Upper lobe of left lung (tissue), 6 donors: ENCODE measurements around the gene TBC1D16. TPM values are rescaled to one million over a fixed set of nuclear protein-coding genes. Genes with fewer than 3 reads are reported as not detected.

Experiments
- ATAC-seq, 2 donors: fragments of 200-7000 bp; cut with Tn5 transposase; one replicate each; pipeline ENCODE4 v1.9.1; 2022; ENCODE audit warnings: mild to moderate bottlenecking in 2 of 2, moderate library complexity in 2 of 2; ENCODE audit not compliant: low FRiP score in 2 of 2
- DNase-seq, 2 donors: peaks; one replicate each; pipeline ENCODE4 v3.0.0-alpha.2; 2019 to 2020
- H3K27ac ChIP-seq, 4 donors: fragments of 200-600 bp; sonication (generic); one replicate each; pipeline ENCODE4 v1.5.1; 2016 to 2019
- H3K27me3 ChIP-seq, 4 donors: fragments of 200-600 bp; sonication (generic); one replicate each; pipeline ENCODE4 v1.5.1; 2017 to 2019
- H3K36me3 ChIP-seq, 4 donors: fragments of 200-600 bp; sonication (generic); one replicate each; pipeline ENCODE4 v1.5.1; 2016 to 2019
- H3K4me1 ChIP-seq, 4 donors: fragments of 200-600 bp; sonication (generic); one replicate each; pipeline ENCODE4 v1.5.1; 2018 to 2019
- H3K4me3 ChIP-seq, 4 donors: fragments of 200-600 bp; sonication (generic); one replicate each; pipeline ENCODE4 v1.5.1; 2017 to 2019; ENCODE audit warnings: mild to moderate bottlenecking in 2 of 4, moderate library complexity in 1 of 4
- H3K9me3 ChIP-seq, 4 donors: fragments of 200-600 bp; sonication (generic); one replicate each; pipeline ENCODE4 v1.5.1; 2018 to 2019
- EP300 ChIP-seq, 4 donors: sonication (generic); formaldehyde crosslinking; IDR thresholded peaks; one replicate each; pipeline ENCODE4 v1.5.1; 2017; ENCODE audit warnings: antibody characterized with exemption in 4 of 4, control low read depth in 2 of 4
- POLR2A ChIP-seq, 4 donors: fragments of 450-650 bp; IDR thresholded peaks; one replicate each; pipeline ENCODE4 v1.5.1; 2016 to 2017; ENCODE audit warnings: antibody characterized with exemption in 4 of 4, mild to moderate bottlenecking in 2 of 4
- POLR2AphosphoS5 ChIP-seq, 2 donors: sonication (generic); formaldehyde crosslinking; IDR thresholded peaks; one replicate each; pipeline ENCODE4 v1.5.1; 2017; ENCODE audit warnings: antibody characterized with exemption in 2 of 2
- WGBS, 2 donors: methylation state at CpG; one replicate each; pipeline ENCODE4 v1.1.5; 2017 to 2018; 5-methylcytosine and 5-hydroxymethylcytosine counted together
- total RNA-seq, 6 donors: library from RNA; depleted of rRNA in 4 of 6; stranded (reverse); fragments of >200 nt in 4 of 6; gene quantifications; one replicate each; pipeline versions ENCODE4 v1.1.0 to v1.2.1, GENCODE V29; 2016 to 2021
- TF ChIP-seq, protein P1 (sequence below), 6 experiments: fragments of 450-650 bp in 4 of 6; fragments of 200-600 bp in 2 of 6; sonication (generic) in 2 of 6; IDR thresholded peaks; one replicate each; pipeline ENCODE4 v1.5.1; 2016 to 2019; ENCODE audit warnings: antibody characterized with exemption in 6 of 6
- donor health status: DM: no; HTN: no; CAD: no; lungs with moderate emphysema.
- donor health status: DM: no; HTN: yes; CAD: no; lungs with severe emphysema.

The TBC1D16 gene
- total RNA-seq, 6 donors from 2014 or later, result 15.6 to 60.8 (median 24.1) TPM

DNA sequence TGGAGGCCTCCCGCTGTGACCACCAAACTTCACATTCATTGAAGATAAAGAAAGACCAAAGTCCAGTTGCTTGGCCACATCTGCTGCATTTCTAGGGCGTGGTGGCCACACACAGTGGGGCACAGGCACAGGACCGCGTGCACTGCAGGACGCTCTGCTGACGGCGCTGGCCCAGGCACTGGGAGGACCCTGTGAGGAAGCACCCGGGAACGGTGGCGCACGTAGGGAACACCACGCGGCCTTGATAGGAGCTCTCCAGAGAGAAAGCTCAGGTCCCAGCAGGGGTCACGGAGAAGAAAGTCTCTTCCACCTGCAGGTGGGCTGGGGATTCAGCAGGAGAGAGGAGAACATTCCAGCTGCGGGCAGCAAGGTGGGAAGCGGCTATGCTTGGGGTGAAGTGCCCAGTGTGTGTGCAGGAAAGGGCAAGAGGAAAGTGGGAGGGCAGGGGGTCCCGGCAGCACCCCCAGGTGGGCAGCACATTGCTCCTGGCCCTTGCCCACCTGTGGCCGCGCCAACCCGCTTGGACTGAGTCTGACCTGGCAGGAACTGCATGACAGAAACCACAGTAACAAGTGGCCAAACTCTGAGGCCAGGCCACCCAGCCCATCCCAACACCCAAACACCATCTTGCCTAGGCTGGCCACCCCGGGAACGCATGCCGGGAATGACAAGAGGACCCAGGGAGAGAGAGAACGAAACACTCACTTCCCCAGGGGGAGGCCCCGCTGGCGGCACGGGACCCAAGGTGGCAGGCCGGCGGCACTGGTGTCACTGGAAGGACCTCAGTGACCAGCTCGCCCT is 32.8 kb downstream of the TBC1D16 start:
- Histone ChIP-seq H3K36me3 (peaks cover 0 to 10% (median 3%) of the 10 kb centered on the region in 4 donors), H3K9me3 (no peaks in the 10 kb centered on the region), H3K4me3 (no peak overlapping the region), H3K27ac (no peak overlapping the region), H3K4me1 (peaks cover 3 to 8% (median 7%) of the 10 kb centered on the region in 4 donors), H3K27me3 (no peaks in the 10 kb centered on the region)
- no peak for ATAC-seq
- WGBS, 2 donors, result 92 to 93% methylated on average over 30 of the region's 30 CpGs
- TF ChIP-seq POLR2AphosphoS5 (IDR thresholded peaks at IDR 0.05), result no peak
- TF ChIP-seq, protein P1, sequence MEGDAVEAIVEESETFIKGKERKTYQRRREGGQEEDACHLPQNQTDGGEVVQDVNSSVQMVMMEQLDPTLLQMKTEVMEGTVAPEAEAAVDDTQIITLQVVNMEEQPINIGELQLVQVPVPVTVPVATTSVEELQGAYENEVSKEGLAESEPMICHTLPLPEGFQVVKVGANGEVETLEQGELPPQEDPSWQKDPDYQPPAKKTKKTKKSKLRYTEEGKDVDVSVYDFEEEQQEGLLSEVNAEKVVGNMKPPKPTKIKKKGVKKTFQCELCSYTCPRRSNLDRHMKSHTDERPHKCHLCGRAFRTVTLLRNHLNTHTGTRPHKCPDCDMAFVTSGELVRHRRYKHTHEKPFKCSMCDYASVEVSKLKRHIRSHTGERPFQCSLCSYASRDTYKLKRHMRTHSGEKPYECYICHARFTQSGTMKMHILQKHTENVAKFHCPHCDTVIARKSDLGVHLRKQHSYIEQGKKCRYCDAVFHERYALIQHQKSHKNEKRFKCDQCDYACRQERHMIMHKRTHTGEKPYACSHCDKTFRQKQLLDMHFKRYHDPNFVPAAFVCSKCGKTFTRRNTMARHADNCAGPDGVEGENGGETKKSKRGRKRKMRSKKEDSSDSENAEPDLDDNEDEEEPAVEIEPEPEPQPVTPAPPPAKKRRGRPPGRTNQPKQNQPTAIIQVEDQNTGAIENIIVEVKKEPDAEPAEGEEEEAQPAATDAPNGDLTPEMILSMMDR (IDR thresholded peaks at IDR 0.05), result no peak
- TF ChIP-seq EP300 (IDR thresholded peaks at IDR 0.05), result no peak
- TF ChIP-seq POLR2A (IDR thresholded peaks at IDR 0.05), result no peak
- DNase-seq, result peak in 1 of 2 donors; percentile 75

DNA sequence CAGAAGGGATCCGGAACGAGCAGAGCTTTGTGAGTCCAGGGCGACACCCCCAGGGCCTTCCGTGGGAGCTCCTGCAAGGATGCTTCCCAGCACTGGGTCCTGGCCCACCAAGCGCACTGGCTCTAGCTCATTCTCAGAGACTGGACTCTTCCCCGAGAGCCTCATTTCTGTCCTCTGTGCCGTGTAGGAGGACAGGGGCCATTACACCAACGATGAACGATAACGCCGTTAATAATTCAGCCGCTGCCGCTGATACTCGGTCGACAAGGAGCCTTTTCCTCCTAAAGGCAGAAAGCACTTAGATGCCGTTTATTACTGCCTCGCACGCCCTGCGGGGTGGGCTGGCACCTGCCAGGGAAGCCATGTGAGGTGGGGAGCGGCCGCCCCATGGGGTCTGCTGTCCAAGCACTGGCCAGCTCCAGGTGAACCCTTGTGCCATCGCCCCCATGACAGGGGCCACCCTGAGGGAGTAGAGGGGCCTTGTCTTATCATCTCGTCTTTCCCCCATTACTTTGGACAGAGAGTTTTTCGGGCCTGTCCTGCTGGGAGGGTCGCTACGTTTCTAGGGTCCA is 33.5 kb downstream of the TBC1D16 start:
- WGBS, 2 donors, result 93 to 95% methylated on average over 26 of the region's 26 CpGs
- Histone ChIP-seq H3K4me3 (no peak overlapping the region), H3K36me3 (peaks cover 0 to 10% (median 2%) of the 10 kb centered on the region in 4 donors), H3K27ac (no peak overlapping the region), H3K4me1 (peaks cover 6 to 14% (median 9%) of the 10 kb centered on the region in 4 donors), H3K27me3 (no peaks in the 10 kb centered on the region), H3K9me3 (no peaks in the 10 kb centered on the region)
- DNase-seq (no peak), ATAC-seq (no peak)
- TF ChIP-seq EP300 (IDR thresholded peaks at IDR 0.05) (no peak), POLR2A (IDR thresholded peaks at IDR 0.05) (no peak), POLR2AphosphoS5 (IDR thresholded peaks at IDR 0.05) (no peak)
- TF ChIP-seq, protein P1 (IDR thresholded peaks at IDR 0.05), result no peak

DNA sequence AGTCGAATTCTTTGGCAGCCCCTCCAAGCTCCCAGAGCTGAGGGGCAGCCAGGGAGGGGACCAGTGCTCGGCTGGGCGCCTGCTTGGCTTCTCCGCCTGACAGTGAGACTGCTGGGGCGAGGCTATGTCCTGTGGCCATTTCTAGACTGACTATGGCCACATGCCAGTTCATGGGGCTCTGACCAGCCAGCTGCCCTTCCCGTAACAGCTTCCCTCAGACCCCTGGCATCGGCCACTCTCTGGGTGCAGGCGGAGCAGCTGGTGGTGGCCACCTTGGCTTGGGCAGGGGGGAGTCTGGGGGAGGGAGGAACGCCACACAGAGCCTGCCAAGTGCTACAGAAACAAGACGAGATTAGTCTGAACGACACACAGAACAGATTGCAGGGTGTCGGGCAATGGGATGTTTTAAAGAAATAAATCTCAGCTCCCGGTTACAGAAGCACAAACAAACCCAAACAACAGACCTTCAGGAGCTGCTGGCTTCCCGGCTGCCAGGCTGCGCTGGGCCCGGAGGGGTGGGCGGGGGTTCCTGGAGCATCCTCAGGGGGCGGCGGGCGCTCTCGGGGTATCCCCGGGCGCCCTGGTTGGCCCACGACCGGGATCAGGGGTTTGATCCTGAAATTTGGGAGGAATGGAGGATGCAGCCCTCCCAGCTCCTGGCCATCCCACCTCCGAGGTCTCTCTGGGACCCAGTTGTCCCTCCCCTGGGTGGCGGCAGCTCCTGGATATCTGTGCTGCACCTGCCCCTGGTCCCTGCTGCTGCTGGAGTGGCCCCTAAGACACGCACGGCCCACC is 34.5 kb downstream of the TBC1D16 start:
- H3K4me3 ChIP-seq, result no peak overlapping the region
- 93 to 95% methylated on average over 12 to 24 of the region's 29 CpGs for WGBS, 2 donors
- TF ChIP-seq EP300 (IDR thresholded peaks at IDR 0.05) (no peak), POLR2AphosphoS5 (IDR thresholded peaks at IDR 0.05) (no peak), POLR2A (IDR thresholded peaks at IDR 0.05) (no peak)
- TF ChIP-seq, protein P1 (IDR thresholded peaks at IDR 0.05), result no peak

DNA sequence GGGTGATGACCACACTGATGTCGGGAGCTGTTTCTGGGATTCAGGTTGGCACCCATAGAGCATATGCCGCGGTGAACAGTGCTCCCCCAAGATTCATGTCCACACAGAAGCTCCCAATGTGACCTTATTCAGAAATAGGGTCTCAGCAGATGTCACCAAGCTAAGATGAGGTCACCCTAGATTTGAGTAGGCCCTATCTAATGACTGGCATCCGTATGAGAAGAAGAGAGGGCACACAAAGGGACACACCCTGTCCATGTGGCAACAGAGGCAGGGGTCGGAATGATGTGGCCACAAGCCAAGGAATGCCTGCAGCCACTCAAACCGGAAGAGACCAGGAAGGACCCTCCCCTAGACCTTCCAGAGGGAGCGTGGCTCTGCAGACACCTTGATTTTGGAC is 35.5 kb downstream of the TBC1D16 start:
- no peaks in the 10 kb centered on the region for H3K27me3 ChIP-seq
- H3K27ac ChIP-seq, result no peak overlapping the region
- TF ChIP-seq POLR2A (IDR thresholded peaks at IDR 0.05) (no peak), POLR2AphosphoS5 (IDR thresholded peaks at IDR 0.05) (no peak), EP300 (IDR thresholded peaks at IDR 0.05) (no peak)
- TF ChIP-seq, protein P1 (IDR thresholded peaks at IDR 0.05), result no peak
- peaks cover 0 to 14% (median 6%) of the 10 kb centered on the region in 4 donors for H3K4me1 ChIP-seq
- DNase-seq (no peak), ATAC-seq (no peak)
- 90 to 93% methylated on average over 4 to 7 of the region's 7 CpGs for WGBS, 2 donors
- no peaks in the 10 kb centered on the region for H3K9me3 ChIP-seq
- H3K4me3 ChIP-seq, result no peak overlapping the region
- peaks cover 0 to 10% (median 2%) of the 10 kb centered on the region in 4 donors for H3K36me3 ChIP-seq

More for the DNA sequence above, 34.5 kb downstream of the TBC1D16 start:
- peak in 1 of 2 donors; percentile 75 for DNase-seq
- Histone ChIP-seq H3K27ac (no peak overlapping the region), H3K36me3 (peaks cover 0 to 10% (median 2%) of the 10 kb centered on the region in 4 donors), H3K4me1 (peaks cover 6 to 21% (median 11%) of the 10 kb centered on the region in 4 donors), H3K9me3 (no peaks in the 10 kb centered on the region), H3K27me3 (no peaks in the 10 kb centered on the region)
- no peak for ATAC-seq
